GM12865 (cell line): ENCODE results near the gene SYNPO2.
"Not testable (repeated sequence)": the region's sequence is repeated elsewhere in the genome, so short reads cannot be mapped to it uniquely, and the experiment has no call there.

Source experiments
- DNase-seq: peaks from one replicate; pipeline ENCODE4 v3.0.0; 2010; ENCODE audit warnings: low read depth
- H3K4me3 ChIP-seq: 2 replicates; pipeline ENCODE4 v1.5.1; 2011; ENCODE audit warnings: mild to moderate bottlenecking, low read depth, low read length, control low read depth
- CTCF ChIP-seq: IDR thresholded peaks from 2 replicates; pipeline ENCODE4 v1.5.1; 2011; ENCODE audit warnings: low read length, control low read depth, low read depth, inconsistent platforms; ENCODE audit not compliant: insufficient read depth; ENCODE audit errors: missing control alignments

The SYNPO2 gene

DNA sequence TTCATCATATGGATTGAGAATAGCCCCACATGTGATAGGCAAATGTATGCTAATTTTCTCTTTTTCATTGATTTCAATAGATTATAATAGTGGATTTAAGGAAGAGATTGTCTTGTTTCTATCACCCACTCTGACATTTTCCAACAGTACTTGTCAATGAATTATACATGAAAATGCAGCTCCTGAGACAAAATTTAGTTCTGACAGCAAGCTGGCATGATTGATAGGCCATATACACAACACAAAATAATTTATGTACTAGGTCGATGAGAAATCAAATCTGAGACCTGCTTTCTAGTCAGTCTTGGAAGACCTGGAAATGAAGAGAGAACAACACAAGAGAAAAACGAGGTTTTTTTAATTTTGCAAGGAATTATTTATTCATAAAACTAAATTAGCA lies 129.0 kb downstream of the SYNPO2 start:
- DNase-seq: no peak
- H3K4me3 ChIP-seq: no peak overlapping the region
- no peak for TF ChIP-seq CTCF

- TF ChIP-seq CTCF: no peak
- no peak overlapping the region for H3K4me3 ChIP-seq
- no peak for DNase-seq
Observed at GRCh38 chr4:119020158-119020557, 131.5 kb downstream of the SYNPO2 start.

DNA sequence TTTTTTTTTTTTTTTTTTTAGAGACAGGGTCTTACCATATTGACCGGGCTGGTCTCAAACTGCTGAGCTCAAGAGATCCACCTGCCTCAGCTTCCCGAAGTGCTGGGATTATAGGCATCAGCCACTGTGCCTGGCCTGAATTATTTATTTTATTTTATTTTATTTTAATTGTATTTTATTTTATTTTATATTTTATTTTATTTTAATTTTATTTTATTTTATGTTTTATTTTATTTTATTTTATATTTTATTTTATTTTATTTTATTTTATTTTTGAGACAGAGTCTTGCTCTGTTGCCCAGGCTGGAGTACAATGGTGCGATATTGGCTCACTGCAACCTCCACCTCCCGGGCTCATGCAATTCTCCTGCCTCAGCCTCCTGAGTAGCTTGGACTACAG lies 133.9 kb downstream of the SYNPO2 start:
- not testable (repeated sequence) for DNase-seq

DNA sequence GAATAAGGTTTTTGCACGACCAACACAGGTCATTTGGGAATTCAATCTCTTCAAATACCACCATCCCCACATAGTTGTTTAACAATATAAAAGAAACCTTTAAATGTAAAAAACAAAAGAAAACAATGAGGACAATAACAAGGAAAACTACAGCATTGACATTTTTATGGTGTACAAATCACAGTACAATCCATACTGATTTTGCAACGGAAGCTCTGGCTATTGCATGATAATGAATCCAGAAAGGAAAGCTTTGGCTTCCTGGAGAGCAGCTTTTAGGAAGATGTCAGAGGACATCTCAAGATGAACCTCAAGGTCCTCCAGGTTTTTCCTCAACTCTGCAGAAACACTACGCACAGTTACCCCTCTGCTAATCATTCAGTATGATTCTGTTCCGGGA lies 135.4 kb downstream of the SYNPO2 start:
- no peak for TF ChIP-seq CTCF
- H3K4me3 ChIP-seq: no peak overlapping the region
- DNase-seq: no peak

More for the DNA sequence above, 133.9 kb downstream of the SYNPO2 start:
- H3K4me3 ChIP-seq: not testable (repeated sequence)

GRCh38 chr4:119025420-119025819 lies 136.8 kb downstream of the SYNPO2 start:
- no peak for TF ChIP-seq CTCF

DNA sequence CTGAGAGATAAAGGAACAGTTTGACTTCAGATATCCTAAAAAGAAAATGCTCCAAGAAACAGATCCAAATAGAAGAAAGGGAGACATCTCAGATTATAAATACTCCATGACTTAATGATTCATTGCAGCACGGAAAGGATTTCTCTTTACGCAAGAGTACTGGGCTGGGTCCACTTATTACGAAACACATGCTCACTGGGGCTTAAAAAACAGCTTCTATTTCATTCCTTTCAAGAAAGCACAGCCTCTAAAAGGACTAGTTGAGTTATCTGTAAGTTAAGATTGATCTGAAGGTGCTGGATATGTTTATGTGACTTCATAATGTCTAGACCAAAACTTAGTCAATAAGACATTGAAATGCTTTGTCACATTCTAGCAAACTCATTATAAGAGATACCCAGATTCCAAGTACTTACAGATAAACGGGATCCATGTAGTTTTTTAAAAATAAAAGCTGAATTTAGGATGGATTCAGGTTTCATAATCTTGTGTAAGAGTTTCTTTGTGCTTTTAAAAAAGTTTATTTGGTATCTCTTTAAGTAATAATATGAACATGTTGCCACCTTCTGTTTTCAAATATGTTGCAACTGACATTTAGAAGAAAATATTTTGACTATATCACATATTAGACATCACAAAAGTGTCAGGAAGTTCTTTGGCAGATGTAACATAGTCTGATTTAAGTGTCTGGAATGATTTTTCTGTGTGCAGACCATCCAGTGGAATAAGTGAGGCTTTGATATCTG lies 137.4 kb downstream of the SYNPO2 start:
- no peak for DNase-seq
- H3K4me3 ChIP-seq: no peak overlapping the region
- no peak for TF ChIP-seq CTCF

More at GRCh38 chr4:119025420-119025819, 136.8 kb downstream of the SYNPO2 start:
- DNase-seq: no peak
- H3K4me3 ChIP-seq: no peak overlapping the region

GRCh38 chr4:119026662-119027444 lies 138.2 kb downstream of the SYNPO2 start:
- TF ChIP-seq CTCF: no peak
- DNase-seq: peak; percentile 31
- H3K4me3 ChIP-seq: no peak overlapping the region
